ENCODE measurements around the gene SPTAN1.
A peak's percentile ranks its signal among the peaks of the same experiment; 100 is the strongest.
"Not testable (repeated sequence)": the region's sequence is repeated elsewhere in the genome, so short reads cannot be mapped to it uniquely, and the experiment has no call there.

The SPTAN1 gene

DNA sequence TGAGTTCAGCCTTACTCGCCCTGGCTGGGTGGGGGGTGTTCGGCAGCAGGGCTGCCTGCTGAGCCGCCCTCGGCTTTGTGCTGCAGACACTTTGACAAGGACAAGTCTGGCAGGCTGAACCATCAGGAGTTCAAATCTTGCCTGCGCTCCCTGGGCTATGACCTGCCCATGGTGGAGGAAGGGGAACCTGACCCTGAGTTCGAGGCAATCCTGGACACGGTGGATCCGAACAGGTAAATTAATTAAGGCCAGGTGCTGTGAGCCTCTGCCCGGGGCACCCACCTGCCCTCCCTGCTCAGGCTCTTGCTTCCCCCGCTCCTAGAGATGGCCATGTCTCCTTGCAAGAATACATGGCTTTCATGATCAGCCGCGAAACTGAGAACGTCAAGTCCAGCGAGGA lies 80.1 kb downstream of the SPTAN1 start:
- DNase-seq (ENCODE audit: low spot score) = no peak

DNA sequence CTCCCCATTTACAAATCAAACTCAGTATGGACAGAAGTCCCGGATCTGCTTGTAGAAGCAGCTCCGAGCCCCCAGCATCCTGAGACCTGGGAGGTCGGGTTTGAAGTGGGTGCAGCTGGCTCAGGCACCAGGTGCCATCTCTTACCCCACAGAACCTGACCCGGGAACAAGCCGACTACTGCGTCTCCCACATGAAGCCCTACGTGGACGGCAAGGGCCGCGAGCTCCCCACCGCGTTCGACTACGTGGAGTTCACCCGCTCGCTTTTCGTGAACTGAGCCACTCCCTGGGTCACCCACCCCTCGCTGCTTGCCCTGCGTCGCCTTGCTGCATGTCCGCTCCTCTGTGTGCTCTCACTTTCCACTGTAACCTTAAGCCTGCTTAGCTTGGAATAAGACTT lies 80.7 kb downstream of the SPTAN1 start:
- DNase-seq (ENCODE audit: low spot score) = no peak

DNA sequence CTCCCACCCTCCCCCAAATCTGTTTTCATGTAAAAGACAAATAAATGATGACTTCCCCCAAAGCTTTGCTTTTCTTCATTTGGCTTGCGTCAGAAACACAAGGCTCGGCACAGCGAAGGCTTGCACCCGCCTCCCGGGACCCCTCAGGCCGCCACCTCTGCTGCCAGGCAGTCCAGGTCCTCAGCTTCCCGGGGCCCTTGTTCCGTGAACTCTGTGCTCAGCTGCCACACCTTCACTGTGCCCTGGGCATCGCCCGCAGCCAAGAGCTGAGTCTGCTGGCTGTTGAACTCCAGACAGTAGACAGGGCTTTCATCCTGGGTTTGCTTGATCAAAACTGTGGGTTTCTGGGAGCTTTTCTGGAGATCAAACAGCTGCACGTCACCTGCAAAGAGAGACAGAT lies 81.2 kb downstream of the SPTAN1 start:
- DNase-seq (ENCODE audit: low spot score) = no peak

DNA sequence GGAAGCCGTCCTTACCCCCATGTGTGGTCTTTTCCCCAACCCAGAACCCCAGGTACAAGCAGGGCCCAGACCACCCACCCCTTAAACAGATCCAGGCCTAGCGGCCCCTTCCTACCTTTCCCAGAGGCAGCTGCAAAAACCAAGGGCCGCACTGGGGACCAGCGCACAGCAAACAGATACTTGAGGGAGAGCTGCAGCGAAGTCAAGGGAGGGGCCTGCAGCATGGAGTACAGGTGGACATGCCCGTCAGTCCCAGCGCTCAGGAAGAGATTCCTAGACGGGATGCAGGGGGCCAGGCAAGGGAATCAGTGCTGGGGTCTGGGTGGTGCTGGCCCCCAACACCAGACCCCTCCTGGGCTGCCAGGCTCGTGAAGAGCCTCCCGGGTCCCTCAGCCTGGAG lies 81.7 kb downstream of the SPTAN1 start:
- DNase-seq (ENCODE audit: low spot score) = no peak

DNA sequence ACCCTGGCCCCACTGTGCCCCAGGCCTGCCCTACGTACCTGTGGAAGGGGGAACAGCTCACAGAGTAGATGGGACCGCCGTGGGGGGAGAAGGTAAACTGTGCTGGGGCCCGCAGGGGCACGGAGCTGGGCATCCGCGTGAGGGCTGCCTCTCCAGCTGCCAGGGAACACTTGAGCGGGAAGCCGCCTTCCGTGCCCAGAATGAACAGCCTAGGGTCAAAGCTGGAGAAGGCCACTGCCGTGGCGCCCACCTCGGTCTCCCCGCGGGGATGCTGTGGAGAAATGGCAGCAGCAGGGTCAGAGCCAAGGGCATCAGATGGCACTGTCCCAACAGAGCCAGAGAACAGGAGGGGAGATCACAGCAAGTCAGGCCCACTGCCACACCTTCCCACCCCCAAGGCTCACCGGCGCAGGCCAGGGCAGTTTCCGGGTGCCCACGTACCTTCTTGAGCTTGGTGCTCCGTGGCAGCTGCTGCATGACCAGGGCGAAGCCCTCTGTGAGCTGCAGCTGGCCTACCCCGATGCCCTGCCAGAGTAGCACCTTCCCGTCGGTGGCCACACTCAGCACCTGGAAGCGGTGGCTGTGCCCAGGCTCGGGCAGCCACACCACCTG lies 82.4 kb downstream of the SPTAN1 start:
- DNase-seq (ENCODE audit: low spot score) = no peak

DNA sequence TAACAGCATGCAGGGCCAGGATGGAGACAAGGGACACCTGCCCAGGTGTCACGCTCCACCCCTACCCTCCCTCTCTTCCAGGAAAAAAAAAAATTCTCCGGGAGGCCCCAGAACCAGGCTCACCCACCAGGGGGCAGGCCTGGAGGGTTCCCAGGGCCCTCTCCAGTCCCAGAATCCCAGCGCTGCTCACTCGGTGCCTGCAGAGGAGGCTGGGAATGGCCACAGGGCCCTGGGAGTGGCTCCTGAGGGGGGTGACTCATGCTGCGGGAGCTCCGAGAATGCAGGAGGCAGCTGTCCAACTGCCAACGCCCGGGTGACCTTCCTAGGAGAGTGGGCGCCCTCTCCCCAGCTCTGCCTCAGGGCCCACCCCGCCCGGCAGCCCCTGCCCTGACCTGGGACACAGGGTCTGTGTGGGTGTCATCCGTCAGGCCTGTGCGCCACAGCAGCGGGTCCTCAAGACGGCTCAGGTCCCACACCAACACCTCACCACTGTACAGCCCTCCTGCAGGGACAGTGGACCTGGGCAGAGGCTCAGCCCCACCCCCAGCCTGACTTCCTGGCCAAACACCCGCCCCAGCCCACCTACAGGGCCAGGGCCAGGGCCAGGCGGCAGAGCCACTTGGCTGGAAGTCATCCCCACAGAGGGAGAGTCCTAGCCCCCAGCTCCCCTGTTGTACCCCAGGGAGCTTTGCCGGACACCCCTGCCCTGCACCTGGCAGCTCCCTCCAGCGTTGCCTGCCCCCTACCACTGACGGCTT lies 83.1 kb downstream of the SPTAN1 start:
- DNase-seq (ENCODE audit: low spot score) = peak; percentile 67

DNA sequence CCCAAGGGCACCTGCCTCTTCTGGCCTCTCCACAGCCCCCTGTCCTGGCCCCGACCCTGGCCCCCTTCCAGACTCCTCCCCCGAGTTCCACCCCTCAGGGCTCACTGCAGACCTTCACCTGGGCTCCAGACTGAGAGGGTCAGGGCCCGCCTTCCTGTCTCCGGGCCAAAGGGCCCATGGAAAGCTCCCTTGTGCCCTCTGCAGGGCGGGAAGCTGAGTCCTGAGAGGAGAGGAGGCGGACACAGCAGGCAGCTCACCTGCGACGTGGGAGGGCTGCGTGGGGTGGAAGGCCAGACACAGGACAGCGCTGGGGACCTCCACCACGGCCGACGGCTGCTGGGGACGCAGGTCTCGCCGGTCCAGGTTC lies 83.6 kb downstream of the SPTAN1 start:
- DNase-seq (ENCODE audit: low spot score) = peak; percentile 41

DNA sequence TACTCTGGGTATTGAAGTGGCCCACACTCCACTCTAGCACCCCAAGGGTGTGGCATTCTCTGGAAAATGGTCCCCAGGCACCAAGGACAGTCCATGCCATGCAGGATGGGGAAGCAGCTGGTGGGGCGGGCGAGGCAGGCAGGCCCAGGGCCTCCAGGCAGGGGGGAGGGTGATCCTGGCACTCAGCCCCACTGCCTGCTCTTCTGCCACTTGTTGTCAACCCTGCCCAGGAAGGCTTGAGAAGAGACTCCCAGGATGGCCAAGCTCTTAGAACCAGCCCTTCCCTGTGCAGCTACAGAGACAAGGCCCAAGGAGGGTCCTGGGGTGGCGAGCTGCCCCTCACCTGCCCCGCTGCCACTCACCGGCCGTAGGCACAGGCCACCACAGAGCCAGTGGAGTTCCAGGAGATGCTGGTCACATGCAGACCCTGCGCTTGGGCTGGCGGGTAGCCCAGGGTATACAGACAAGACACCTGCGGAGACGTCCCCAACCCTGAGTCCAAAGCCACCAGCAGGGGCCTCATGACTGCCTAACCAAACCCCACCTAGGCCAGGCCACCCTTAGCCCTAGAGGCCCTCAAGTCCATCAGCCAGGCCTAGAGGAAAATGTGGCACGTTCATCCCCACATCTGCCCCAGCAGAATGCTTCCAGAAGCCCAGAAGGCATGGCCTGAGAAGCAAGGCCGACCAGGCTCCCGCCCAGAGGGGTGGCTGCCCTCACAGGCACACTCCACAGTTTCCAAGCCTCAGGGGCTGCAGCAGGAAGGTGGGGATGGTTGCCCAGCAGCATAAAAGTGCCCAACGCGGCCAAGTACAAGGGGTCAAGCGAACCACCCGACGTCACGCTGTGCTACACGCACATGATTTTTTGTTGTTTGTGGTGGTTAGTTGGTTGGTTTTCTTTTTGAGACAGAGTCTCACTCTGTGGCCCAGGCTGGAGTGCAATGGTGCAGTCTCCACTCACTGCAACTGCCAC lies 84.5 kb downstream of the SPTAN1 start:
- DNase-seq (ENCODE audit: low spot score) = no peak

DNA sequence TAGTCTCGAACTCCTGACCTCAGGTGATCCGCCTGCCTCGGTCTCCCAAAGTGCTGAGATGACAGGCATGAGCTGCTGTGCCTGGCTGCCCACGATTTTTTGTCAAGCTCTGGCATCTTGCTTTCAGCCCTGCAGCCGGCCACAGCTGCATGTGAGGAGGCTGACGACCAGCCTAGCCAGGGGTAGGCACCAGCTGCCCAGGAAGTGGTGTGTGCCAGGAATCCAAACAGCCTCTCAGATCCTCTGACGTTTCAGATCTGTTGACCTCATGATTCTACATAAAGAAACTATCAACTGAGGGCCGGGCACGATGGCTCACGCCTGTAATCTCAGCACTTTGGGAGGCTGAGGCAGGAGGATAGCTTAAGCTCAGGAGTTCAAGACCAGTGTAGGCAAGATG lies 85.3 kb downstream of the SPTAN1 start:
- no peak for DNase-seq (ENCODE audit: low spot score)

DNA sequence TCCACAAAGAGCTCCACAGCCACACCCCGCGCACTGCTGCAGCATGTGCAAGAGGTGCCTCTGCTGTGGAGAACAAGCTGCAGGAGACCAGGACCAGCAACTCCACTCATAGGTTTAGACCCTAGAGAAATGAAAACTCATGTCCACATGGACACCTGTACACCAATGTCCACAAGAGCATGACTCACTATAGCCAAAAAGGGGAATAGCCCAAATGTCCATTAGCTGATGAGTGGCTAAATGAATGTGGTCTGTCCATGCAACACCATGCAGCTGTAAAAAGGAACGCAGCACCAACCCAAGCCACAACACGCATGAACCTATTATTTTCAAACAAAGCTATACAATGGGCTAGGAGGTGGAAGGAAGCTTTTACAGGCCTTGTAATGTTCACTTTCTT lies 86.2 kb downstream of the SPTAN1 start:
- DNase-seq (ENCODE audit: low spot score) = no peak

DNA sequence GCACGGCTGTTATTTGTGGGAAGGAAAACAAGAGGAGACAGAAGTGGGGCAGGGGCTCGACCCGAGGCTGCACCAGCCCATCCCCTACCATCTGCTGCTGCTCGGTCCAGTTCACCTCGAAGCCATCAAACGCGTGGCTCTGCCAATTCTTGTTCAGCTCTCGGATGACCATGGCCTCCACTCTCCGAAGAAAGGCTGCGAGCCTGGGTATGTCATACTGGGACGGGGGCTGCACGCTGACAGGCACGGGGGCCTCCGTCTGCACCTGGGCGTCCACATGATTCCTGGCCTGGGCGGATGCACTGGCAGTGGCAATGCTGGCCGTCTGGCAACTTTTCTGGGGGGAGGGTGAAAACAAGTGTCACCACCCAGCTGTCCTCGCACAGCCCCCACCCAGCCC lies 88.2 kb downstream of the SPTAN1 start:
- DNase-seq (ENCODE audit: low spot score) = no peak

DNA sequence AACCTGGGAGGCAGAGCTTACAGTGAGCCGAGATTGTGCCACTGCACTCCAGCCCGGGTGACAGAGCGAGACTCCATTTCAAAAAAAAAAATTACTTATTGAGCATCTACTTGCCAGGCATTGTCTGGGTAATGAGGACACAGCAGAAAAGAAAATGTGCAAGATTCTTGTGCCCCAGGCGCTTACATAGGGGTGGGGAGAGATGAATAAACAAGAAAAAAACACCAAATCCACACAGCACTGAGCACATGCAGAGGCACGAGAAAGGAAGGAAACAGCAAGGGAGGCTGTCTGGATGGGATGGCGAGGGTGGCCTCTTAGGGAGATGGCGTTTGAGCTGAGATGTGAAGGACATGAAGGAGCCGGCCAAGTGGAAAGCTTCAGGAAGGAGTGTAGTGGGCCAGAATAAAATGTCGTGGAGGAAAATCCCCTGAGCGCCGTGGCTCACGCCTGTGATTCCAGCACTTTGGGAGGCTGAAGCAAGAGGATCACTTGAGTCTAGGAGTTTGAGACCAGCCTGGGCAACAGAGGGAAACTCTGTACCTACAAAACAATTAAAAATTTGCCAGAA lies 90.4 kb downstream of the SPTAN1 start:
- no peak for DNase-seq (ENCODE audit: low spot score)

DNA sequence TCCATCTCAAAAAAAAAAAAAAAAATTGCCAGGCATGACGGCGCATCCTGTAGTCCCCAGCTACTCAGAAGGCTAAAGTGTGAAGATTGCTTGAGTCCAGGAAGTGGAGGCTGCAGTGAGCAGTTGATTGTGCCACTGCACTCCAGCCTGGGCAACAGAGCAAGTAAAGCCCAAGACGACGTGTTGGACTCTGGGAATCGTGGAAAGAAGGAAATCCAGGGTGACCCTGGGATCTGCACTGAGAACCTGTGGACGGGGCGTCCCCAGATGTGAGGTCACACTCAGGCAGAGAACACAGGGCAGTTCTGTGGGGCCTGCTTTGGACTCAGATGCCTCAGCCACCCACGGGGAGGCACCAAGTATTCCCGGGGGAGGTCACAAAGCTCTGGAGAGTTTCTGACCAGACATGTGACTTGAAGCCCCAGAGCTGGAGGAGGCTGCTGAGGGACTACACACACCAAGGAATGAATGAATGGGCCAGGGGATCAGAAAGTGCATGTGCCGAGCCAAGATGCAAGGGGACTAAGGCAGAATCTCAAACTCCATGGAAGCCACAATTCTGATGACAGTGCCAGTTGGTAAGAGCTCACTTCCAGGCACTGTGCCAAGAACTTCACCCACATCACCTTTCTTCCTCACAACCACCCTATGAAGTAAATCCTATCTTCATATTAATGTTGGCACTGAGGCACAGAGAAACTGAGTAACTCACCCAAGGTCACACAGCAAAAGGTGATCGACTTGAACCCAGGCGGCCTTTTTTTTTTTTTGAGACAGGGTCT lies 91.3 kb downstream of the SPTAN1 start:
- DNase-seq (ENCODE audit: low spot score) = no peak

DNA sequence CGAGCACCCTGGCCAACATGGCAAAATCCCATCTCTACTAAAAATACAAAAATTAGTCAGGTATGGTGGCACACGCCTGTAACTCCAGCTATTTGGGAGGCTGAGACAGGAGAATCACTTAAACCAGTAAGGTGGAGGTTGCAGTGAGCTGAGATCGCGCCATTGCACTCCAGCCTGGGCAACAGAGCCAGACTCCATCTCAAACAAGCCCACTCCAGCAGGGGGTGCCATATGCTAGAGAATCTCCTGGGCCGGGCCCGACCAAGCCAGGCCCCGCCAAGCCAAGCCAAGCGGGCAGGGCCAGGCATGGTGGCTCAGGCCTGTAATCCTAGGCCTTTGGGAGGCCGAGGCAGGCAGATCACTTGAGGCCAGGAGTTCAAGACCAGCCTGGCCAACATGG lies 95.8 kb downstream of the SPTAN1 start:
- DNase-seq (ENCODE audit: low spot score) = not testable (repeated sequence)

DNA sequence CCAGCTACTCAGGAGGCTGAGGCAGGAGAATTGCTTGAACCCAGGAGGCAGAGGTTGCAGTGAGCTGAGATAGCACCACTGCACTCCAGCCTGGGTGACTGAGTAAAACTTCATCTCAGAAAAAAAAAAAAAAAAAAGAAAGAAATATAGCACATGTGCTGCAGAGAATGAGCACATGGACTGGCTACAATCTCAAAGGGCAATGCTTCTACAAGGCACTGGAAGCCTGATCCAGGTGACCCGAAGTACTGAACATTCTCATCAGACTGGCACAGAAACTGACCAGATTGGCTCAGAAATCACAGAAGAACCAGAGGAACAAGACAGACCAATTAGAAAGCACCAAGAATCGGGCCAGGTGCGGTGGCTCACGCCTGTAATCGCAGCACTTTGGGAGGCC lies 99.4 kb downstream of the SPTAN1 start:
- DNase-seq (ENCODE audit: low spot score) = no peak

DNA sequence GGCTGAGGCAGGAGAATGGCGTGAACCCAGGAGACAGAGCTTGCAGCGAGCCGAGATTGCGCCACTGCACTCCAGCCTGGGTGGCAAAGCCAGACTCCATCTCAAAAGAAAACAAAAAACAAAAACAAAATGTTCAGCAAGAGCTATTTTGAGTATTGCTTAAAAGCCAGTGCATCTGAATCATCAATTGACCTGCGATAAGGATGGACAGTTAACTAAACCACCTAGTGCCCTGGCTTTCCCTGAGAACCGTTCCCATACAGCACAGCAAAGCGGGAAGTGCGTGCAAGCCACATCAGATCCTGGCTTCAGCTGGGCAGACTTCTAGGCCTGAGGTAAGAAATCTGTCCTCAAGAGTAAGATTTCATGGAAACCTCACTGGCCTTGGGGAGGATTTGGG lies 101.5 kb downstream of the SPTAN1 start:
- DNase-seq (ENCODE audit: low spot score) = no peak

DNA sequence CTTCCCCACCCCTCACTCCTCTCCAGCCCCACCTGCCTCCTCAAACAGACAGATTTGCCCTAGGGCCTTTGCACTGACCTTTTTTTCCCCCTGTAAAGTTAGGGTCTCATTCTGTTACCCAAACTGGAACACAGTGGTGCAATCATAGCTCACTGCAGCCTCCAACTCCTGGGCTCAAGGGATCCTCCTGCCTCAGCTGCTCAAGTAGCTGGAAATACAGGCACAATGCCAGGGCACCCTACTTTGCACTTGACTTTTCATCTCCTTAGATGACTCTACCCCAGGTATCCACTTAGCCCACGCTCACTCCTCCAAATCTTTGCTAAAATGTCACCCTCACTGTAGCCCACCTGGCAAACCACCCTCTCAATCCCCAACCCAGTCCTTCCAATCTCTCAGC lies 102.1 kb downstream of the SPTAN1 start:
- no peak for DNase-seq (ENCODE audit: low spot score)

DNA sequence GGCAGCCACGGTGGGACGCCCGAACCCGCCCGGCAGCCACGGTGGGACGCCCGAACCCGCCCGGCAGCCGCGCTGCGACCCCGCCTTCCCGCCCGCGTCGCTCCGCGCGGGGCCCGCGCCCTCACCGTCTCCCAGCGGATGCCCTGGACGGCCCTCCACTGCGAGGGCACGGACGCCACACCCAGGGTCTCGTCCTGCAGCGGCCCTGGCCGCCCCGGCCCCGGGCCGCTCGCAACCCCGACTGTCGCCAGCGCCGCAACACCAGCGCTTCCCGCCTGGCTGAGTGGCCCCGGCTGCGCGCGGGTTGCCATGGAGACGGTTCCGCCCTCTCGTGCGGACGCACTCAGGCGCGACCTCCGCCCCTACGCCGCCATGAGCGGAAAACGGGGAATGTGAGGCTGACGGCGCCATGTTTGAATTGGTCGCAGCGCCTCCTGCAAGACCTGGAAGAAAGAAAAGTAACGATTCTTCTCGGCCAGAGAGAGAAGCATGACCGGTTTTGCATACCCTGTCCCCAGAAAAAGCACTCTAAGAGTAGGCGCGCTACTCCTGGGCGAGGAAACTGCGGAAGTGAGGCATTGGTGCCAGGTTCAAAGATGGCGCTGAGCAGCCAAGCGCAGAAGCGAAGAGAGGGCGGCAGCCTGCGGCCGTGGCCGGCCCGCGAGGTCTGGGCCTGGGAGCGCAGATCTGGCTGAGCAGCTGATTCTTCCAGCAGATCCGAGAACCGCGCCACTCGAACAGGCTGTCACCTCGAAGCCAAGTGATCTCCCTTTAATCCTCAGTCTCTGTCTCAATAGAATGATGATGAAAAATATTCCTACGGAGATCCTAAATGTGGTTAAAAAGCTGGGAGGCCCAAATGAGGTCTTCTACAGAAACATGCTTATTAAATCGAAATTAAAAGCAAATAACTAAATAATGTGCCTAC lies 104.3 kb downstream of the SPTAN1 start, which contains the start of gene DYNC2I2:
TSS of gene DYNC2I2 (minus strand) at position 432 of the 928 bp plus-strand sequence. CDS start at position 311, 121 bp downstream.
- peak; percentile 91 for DNase-seq (ENCODE audit: low spot score)

DNA sequence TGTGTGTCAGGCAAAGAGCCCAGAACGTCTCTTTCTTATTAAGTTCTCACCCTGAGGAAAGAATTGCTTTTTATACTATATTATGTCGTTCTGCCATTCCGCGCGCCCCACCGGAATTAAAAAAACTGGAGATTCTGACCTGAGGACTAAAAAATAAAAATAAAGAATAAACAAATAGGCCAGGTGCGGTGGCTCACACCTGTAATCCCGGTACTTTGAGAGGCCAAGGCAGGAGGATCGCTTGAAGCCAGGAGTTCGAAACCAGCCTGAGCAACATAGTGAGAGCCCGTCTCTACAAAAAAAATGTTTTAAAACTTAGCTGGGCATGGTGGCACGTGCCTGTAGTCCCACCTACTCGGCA lies 104.9 kb downstream of the SPTAN1 start:
- DNase-seq (ENCODE audit: low spot score) = no peak

DNA sequence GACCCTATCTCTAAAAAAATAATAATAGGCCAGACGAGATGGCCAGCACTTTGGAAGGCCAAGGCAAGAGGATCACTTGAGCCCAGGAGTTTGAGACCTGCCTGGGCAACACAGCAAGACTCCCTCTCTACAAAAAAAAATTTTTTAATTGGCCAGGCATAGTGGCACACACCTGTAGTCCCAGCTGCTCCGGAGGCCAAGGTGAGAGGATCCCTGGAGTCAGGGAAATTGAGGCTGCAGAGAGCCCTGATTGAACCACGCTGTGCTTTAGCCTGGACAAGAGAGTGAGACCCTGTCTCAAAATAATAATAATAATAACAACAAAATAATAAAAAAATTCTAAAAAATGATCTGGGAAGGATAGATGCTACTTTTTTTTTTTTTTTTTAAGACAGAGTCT lies 105.4 kb downstream of the SPTAN1 start:
- DNase-seq (ENCODE audit: low spot score) = no peak

Measured in cerebellar cortex (tissue), 1 donor.